Dendritic cell treated with granulocyte-macrophage colony-stimulating factor and Interleukin-4, amounts not matched to agents 40 ng/mL and 50 ng/mL, for 4 days (primary cell): ENCODE data around the gene GK.
"Not testable (repeated sequence)": the region's sequence is repeated elsewhere in the genome, so short reads cannot be mapped to it uniquely, and the experiment has no call there.

ENCODE experiments used
- H3K27ac Mint-ChIP-seq: one replicate; pipeline ENCODE4 v1.8.0; 2022; ENCODE audit warnings: mild to moderate bottlenecking, mixed read lengths
- H3K27me3 Mint-ChIP-seq: one replicate; pipeline ENCODE4 v1.8.0; 2022; ENCODE audit warnings: mild to moderate bottlenecking, mixed read lengths
- H3K36me3 Mint-ChIP-seq: one replicate; pipeline ENCODE4 v1.8.0; 2022; ENCODE audit warnings: low read depth, mixed read lengths
- H3K4me1 Mint-ChIP-seq: one replicate; pipeline ENCODE4 v1.8.0; 2022; ENCODE audit warnings: low read depth, mixed read lengths
- H3K4me3 Mint-ChIP-seq: one replicate; pipeline ENCODE4 v1.8.0; 2022; ENCODE audit warnings: mild to moderate bottlenecking, moderate library complexity, mixed read lengths
- H3K9me3 Mint-ChIP-seq: one replicate; pipeline ENCODE4 v1.8.0; 2022; ENCODE audit warnings: mixed read lengths
- intact Hi-C: fragments of 100-400 bp; cut with micrococcal nuclease; formaldehyde crosslinking; loops from one replicate; pipeline ENCODE4 v1.15.0; 2022

GK gene

GRCh38 chrX:30773764-30774163 lies 120.5 kb downstream of the GK start:
- H3K4me1 Mint-ChIP-seq, H3K27ac Mint-ChIP-seq, intact Hi-C loops, H3K27me3 Mint-ChIP-seq, H3K4me3 Mint-ChIP-seq, H3K9me3 Mint-ChIP-seq, H3K36me3 Mint-ChIP-seq: not testable (repeated sequence)

GRCh38 chrX:30777575-30777974 lies 124.4 kb downstream of the GK start:
- H3K27ac Mint-ChIP-seq = no peak overlapping the region
- no peaks in the 10 kb centered on the region for H3K27me3 Mint-ChIP-seq
- intact Hi-C loops = no loop called here
- H3K9me3 Mint-ChIP-seq = no peaks in the 10 kb centered on the region
- no peak overlapping the region for H3K4me3 Mint-ChIP-seq
- H3K36me3 Mint-ChIP-seq = no peaks in the 10 kb centered on the region
- H3K4me1 Mint-ChIP-seq = no peaks in the 10 kb centered on the region

DNA sequence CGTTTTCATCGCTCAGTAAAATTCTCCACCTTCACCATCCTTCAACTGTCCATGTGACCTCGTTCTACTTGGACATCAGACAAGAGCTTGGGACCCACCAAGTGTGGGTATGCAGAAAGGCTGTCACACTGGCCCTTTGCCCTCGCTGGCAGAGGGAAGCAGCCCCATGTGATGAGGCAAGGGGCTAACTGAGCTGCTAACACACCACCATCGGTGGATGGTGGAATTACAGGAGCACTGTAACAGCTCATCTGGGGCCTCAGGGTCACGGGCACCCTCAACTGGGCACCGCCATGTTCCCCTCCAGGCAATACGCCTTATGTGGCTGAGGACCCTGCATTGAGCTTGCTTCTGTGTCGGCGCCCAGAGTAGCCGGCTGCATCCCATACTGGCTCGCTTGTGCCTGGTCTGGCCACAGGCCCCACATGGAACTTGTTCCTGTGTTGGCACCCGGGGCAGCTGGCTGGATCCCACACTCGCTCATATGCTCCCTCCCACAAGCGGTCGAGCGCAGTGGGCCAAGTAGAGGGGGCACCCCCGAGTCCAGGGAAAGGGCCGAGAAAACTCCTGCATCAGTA lies 126.3 kb downstream of the GK start:
- no peaks in the 10 kb centered on the region for H3K36me3 Mint-ChIP-seq
- no peaks in the 10 kb centered on the region for H3K9me3 Mint-ChIP-seq
- H3K4me1 Mint-ChIP-seq = no peaks in the 10 kb centered on the region
- intact Hi-C loops = no loop called here
- H3K4me3 Mint-ChIP-seq = no peak overlapping the region
- H3K27ac Mint-ChIP-seq = no peak overlapping the region
- H3K27me3 Mint-ChIP-seq = no peaks in the 10 kb centered on the region
